NCI-H82 (cell line): ENCODE data around the gene NOS1AP.

ENCODE experiments used
- DNase-seq: peaks from one replicate; lab custom pipeline; 2025; lab: John Stamatoyannopoulos, UW

Gene NOS1AP

GRCh38 chr1:162256287-162256686 is 186.8 kb downstream of the NOS1AP start:
- peak; percentile 91 for DNase-seq

GRCh38 chr1:162258394-162258793 is 188.9 kb downstream of the NOS1AP start:
- no peak for DNase-seq

GRCh38 chr1:162259894-162260455 is 190.5 kb downstream of the NOS1AP start:
- no peak for DNase-seq

GRCh38 chr1:162264108-162264507 is 194.6 kb downstream of the NOS1AP start:
- DNase-seq: no peak

- no peak for DNase-seq
Observed at GRCh38 chr1:162265983-162266382, 196.5 kb downstream of the NOS1AP start.

GRCh38 chr1:162270016-162270770 is 200.7 kb downstream of the NOS1AP start:
- DNase-seq: peak; percentile 22

- peak; percentile 64 for DNase-seq
Observed at GRCh38 chr1:162271972-162272371, 202.5 kb downstream of the NOS1AP start.

GRCh38 chr1:162272419-162272818 is 202.9 kb downstream of the NOS1AP start:
- DNase-seq: no peak

- DNase-seq: peak; percentile 48
Observed at GRCh38 chr1:162275622-162276175, 206.2 kb downstream of the NOS1AP start.

GRCh38 chr1:162276493-162276892 is 207.0 kb downstream of the NOS1AP start:
- peak; percentile 81 for DNase-seq

GRCh38 chr1:162279136-162279498 is 209.6 kb downstream of the NOS1AP start:
- DNase-seq: peak; percentile 28

GRCh38 chr1:162281426-162281825 is 211.9 kb downstream of the NOS1AP start:
- no peak for DNase-seq

GRCh38 chr1:162283657-162284056 is 214.2 kb downstream of the NOS1AP start:
- no peak for DNase-seq

GRCh38 chr1:162284206-162284955 is 214.9 kb downstream of the NOS1AP start:
- DNase-seq: no peak

- peak; percentile 48 for DNase-seq
Observed at GRCh38 chr1:162285149-162285561, 215.7 kb downstream of the NOS1AP start.

GRCh38 chr1:162291000-162291399 is 221.5 kb downstream of the NOS1AP start:
- DNase-seq: no peak

- no peak for DNase-seq
Observed at GRCh38 chr1:162292422-162292849, 222.9 kb downstream of the NOS1AP start.

- no peak for DNase-seq
Observed at GRCh38 chr1:162293073-162293692, 223.7 kb downstream of the NOS1AP start.

- DNase-seq: no peak
Observed at GRCh38 chr1:162294015-162294414, 224.5 kb downstream of the NOS1AP start.

- no peak for DNase-seq
Observed at GRCh38 chr1:162297208-162297607, 227.7 kb downstream of the NOS1AP start.

- no peak for DNase-seq
Observed at GRCh38 chr1:162298266-162298665, 228.8 kb downstream of the NOS1AP start.

GRCh38 chr1:162299018-162299417 is 229.5 kb downstream of the NOS1AP start:
- DNase-seq: no peak
